ENCODE measurements around the gene CHCHD5.
"Not testable (repeated sequence)": the region's sequence is repeated elsewhere in the genome, so short reads cannot be mapped to it uniquely, and the experiment has no call there.

The CHCHD5 gene, protein sequence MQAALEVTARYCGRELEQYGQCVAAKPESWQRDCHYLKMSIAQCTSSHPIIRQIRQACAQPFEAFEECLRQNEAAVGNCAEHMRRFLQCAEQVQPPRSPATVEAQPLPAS

DNA sequence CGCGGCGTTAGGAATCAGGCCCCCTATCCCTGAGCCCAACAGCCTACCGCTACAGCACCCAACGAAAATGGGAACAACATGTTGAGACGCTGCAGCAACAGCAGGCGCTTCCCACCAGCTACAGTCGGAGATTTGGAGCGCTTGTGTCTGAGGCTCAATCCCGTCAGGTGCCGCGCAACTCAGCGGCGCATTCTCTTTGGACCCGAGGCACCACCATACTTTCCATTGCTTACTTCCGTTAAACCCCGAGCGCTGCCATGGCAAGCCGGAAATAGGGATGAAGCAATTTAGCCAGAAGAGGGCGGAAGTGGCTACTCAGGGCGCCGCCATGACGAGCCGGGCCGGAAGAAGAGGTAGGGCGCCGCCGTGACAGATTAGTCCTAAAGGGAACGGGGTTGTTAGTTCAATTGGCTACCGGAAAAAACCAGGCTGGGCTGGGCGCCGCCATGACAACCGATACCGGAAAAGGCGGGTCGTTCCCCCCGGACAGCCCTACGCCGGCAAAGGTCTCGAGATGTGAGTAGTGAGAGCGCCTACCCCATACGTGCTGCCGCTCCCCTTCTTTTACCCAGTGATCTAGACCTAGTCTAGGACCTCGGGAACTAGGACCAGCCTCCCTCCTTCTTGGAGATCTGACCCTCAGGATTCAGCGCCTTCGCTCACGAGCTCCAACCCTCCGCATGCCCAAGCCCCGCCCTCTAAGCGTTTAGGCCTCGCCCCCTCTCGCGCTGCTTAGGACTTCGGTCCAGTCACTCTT lies at the start of gene CHCHD5:
TSS of gene CHCHD5 (plus strand) at position 476 of the 757 bp plus-strand sequence. CDS start at position 515, 39 bp downstream.
- Mint-ChIP-seq H3K27ac (peak within 1 kb of the TSS; percentile 98 to 99 (median 98)), H3K4me3 (peak within 1 kb of the TSS; percentile 93 to 98 (median 93)), H3K36me3 (ENCODE audit: low read depth) (peaks cover 17% of the 10 kb centered on the region), H3K27me3 (ENCODE audit: low read depth) (no peaks in the 10 kb centered on the region), H3K4me1 (peaks cover 37% of the 10 kb centered on the region), H3K9me3 (no peaks in the 10 kb centered on the region)
- TF ChIP-seq, protein P1, sequence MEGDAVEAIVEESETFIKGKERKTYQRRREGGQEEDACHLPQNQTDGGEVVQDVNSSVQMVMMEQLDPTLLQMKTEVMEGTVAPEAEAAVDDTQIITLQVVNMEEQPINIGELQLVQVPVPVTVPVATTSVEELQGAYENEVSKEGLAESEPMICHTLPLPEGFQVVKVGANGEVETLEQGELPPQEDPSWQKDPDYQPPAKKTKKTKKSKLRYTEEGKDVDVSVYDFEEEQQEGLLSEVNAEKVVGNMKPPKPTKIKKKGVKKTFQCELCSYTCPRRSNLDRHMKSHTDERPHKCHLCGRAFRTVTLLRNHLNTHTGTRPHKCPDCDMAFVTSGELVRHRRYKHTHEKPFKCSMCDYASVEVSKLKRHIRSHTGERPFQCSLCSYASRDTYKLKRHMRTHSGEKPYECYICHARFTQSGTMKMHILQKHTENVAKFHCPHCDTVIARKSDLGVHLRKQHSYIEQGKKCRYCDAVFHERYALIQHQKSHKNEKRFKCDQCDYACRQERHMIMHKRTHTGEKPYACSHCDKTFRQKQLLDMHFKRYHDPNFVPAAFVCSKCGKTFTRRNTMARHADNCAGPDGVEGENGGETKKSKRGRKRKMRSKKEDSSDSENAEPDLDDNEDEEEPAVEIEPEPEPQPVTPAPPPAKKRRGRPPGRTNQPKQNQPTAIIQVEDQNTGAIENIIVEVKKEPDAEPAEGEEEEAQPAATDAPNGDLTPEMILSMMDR (IDR thresholded peaks at IDR 0.05; ENCODE audit: unreplicated experiment in 3 of 3), result peak in 2 of 3 experiments; percentile 32 to 41

DNA sequence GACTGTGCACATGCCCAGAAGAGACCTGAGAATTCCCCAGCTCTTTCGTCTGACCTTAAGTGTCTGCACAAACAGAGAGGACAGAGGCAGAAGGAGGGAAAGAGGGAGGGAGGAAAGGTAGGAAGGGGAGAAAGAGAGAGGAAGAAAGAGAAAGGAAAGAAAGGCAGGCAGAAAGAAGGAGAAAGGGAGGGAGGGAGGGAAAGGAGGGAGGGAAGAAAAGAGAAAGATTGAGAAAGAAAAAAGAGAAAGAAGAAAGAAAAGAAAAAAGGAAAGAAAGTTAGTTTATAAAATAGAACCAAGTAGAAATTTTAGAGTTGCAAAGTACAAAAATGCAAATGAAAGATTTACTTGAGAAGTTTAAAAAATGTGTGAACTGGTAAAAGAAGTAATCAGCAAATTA lies 49.6 kb upstream of the CHCHD5 start:
- TF ChIP-seq, protein P1 (IDR thresholded peaks at IDR 0.05; ENCODE audit: unreplicated experiment in 3 of 3), result no peak
- H3K4me3 Mint-ChIP-seq, result no peak overlapping the region
- H3K27me3 Mint-ChIP-seq (ENCODE audit: low read depth), result no peaks in the 10 kb centered on the region
- no peaks in the 10 kb centered on the region for H3K4me1 Mint-ChIP-seq
- H3K27ac Mint-ChIP-seq, result no peak overlapping the region
- peaks cover 28% of the 10 kb centered on the region for H3K36me3 Mint-ChIP-seq (ENCODE audit: low read depth)
- no peaks in the 10 kb centered on the region for H3K9me3 Mint-ChIP-seq

DNA sequence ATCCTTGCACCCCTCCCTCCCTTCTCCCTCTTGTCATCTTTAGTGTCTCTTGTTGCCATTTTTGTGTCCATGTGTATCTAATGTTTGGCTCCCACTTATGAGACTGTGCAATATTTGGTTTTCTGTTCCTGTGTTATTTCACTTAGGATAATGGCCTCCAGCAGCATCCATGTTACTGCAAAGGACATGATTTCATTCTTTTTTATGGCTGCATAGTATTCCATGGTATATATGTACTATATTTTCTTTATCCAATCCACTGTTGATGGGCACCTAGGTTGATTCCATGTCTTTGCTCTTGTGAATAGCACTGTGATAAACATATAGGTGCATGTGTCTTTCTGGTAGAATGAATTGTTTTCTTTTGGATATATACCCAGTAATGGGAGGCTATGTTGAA lies 47.7 kb upstream of the CHCHD5 start:
- H3K4me3 Mint-ChIP-seq; H3K4me1 Mint-ChIP-seq; H3K27me3 Mint-ChIP-seq (ENCODE audit: low read depth); H3K27ac Mint-ChIP-seq; H3K9me3 Mint-ChIP-seq: not testable (repeated sequence)
- peaks cover 16% of the 10 kb centered on the region for H3K36me3 Mint-ChIP-seq (ENCODE audit: low read depth)

DNA sequence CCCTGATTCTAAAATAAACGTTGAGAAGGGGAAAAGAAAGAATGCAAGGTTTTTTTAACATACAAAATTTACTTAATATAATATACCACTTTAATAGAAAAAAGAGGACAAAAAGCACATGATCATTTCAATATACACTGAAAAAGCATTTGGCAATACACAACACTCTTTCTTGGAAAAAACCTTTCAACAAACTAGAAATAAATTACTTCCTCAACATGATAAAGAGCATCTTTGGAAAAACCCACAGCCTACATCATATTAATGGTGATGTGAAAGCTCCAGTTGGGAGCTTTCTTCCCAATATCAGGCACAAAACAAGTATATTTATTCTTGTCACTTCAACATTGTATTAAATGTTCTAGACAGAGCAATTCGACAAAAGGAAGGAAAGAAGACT lies 45.1 kb upstream of the CHCHD5 start:
- H3K4me3 Mint-ChIP-seq, result peak overlapping the region; percentile 1 to 40 (median 27)
- TF ChIP-seq, protein P1 (IDR thresholded peaks at IDR 0.05; ENCODE audit: unreplicated experiment in 3 of 3), result no peak
- peaks cover 3% of the 10 kb centered on the region for H3K27me3 Mint-ChIP-seq (ENCODE audit: low read depth)
- H3K4me1 Mint-ChIP-seq, result peaks cover 5% of the 10 kb centered on the region
- no peaks in the 10 kb centered on the region for H3K9me3 Mint-ChIP-seq
- H3K36me3 Mint-ChIP-seq (ENCODE audit: low read depth), result no peaks in the 10 kb centered on the region
- peak overlapping the region in 1 of 3 experiments; percentile 13 for H3K27ac Mint-ChIP-seq

DNA sequence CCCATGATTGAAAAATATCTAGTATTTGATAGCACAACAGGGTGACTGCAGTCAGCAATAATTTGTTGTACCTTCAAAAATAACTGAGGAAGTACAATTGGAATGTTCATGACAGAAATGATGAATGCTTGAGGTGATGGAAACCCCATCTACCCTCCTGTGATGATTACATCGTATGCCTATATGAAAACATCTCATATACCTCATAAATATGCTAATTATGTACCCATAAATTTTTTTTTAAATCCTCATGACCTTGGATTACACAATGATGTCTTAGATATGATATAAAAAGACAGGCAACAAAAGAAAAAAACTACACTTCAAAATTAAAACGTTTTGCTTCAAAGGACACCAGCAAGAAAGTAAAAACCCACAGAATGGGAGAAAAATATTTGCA lies 43.5 kb upstream of the CHCHD5 start:
- H3K4me3 Mint-ChIP-seq, result no peak overlapping the region
- no peaks in the 10 kb centered on the region for H3K36me3 Mint-ChIP-seq (ENCODE audit: low read depth)
- H3K4me1 Mint-ChIP-seq, result peaks cover 5% of the 10 kb centered on the region
- TF ChIP-seq, protein P1 (IDR thresholded peaks at IDR 0.05; ENCODE audit: unreplicated experiment in 3 of 3), result no peak
- peaks cover 3% of the 10 kb centered on the region for H3K27me3 Mint-ChIP-seq (ENCODE audit: low read depth)
- H3K27ac Mint-ChIP-seq, result peak overlapping the region in 2 of 3 experiments; percentile 39 to 86
- no peaks in the 10 kb centered on the region for H3K9me3 Mint-ChIP-seq

DNA sequence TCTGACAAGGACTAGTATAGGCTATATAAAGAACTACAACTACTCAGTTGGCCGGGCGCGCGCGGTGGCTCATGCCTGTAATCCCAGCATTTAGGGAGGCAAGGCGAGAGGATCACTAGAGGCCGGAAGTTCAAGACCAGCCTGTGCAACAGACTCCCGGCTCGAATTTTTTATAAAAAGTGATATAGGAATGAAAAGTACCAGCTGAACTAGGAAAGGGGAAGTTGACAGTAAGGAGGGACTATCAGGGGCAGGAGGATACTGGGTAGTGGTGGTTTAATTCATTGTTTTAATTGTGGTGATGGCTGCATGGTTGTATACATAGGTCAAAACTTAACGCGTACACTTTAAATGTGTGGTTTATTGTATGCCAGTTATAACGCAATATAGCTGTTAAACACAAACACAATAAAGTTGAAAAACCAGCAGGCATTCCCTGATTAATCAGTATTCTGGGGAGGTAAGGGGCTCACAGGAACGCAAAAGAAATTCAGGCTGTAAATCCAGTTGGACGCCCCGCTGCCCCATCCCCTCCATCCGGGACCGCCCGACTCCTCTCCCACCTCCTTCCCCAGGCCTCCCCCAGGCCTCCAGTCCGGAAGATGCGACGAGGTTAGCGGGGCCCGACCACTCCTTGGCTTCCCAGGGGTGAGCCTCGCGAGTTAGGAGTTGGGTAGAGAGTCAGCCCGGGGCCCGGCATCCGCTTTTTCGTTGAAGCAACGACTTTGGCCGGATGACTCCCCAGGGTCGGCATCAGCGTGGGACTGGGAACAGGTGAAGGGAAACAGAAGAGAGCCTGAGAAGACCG lies 42.9 kb upstream of the CHCHD5 start:
- H3K9me3 Mint-ChIP-seq, result no peaks in the 10 kb centered on the region
- TF ChIP-seq, protein P1 (IDR thresholded peaks at IDR 0.05; ENCODE audit: unreplicated experiment in 3 of 3), result no peak
- no peak overlapping the region for H3K4me3 Mint-ChIP-seq
- peaks cover 5% of the 10 kb centered on the region for H3K4me1 Mint-ChIP-seq
- no peak overlapping the region for H3K27ac Mint-ChIP-seq
- peaks cover 3% of the 10 kb centered on the region for H3K27me3 Mint-ChIP-seq (ENCODE audit: low read depth)
- H3K36me3 Mint-ChIP-seq (ENCODE audit: low read depth), result no peaks in the 10 kb centered on the region

All from nephron (organoid).